Ishikawa (cell line): ENCODE data around the gene CDKN2D.

Experiments used
- EGR1 ChIP-seq: IDR thresholded peaks from 2 replicates; pipeline ENCODE4 v1.6.1; 2012
- EP300 ChIP-seq: IDR thresholded peaks from 2 replicates; pipeline ENCODE4 v1.6.1; 2012; ENCODE audit warnings: borderline replicate concordance
- FOXM1 ChIP-seq: IDR thresholded peaks from 2 replicates; pipeline ENCODE4 v1.6.1; 2012; ENCODE audit warnings: low read depth, borderline replicate concordance
- NFIC ChIP-seq: IDR thresholded peaks from 2 replicates; pipeline ENCODE4 v1.6.1; 2012
- RAD21 ChIP-seq: IDR thresholded peaks from 2 replicates; pipeline ENCODE4 v1.6.1; 2012; ENCODE audit warnings: low read depth
- REST ChIP-seq: IDR thresholded peaks from 2 replicates; pipeline ENCODE4 v1.6.1; 2012; ENCODE audit warnings: low read depth, mild to moderate bottlenecking

GRCh38 chr19:10553087-10553667 is 15.6 kb downstream of the CDKN2D start:
- no peak for TF ChIP-seq EGR1
- TF ChIP-seq REST = no peak
- no peak for TF ChIP-seq NFIC
- TF ChIP-seq RAD21 = no peak
- no peak for TF ChIP-seq EP300
- no peak for TF ChIP-seq FOXM1
